Left lung (tissue), 10 donors: Measurements from ENCODE around the gene CH25H. TPM values are rescaled to one million over a fixed set of nuclear protein-coding genes. Genes with fewer than 3 reads are reported as not detected.
"Not testable (repeated sequence)": the region's sequence is repeated elsewhere in the genome, so short reads cannot be mapped to it uniquely, and the experiment has no call there.

Experiments
- ATAC-seq: fragments of 200-7000 bp; cut with Tn5 transposase; one replicate; pipeline ENCODE4 v1.9.1; 2020; ENCODE audit warnings: moderate library complexity
- DNase-seq, 4 donors: peaks; one replicate each; pipeline ENCODE4 v3.0.0-alpha.2; 2013 to 2020
- H3K27ac ChIP-seq, 2 donors: fragments of 200-600 bp; sonication (generic) in 1 of 2; one replicate each; pipeline versions ENCODE4 v1.5.0 to v1.8.0; 2020 to 2021
- H3K27me3 ChIP-seq, 2 donors: fragments of 200-600 bp; sonication (generic) in 1 of 2; one replicate each; pipeline versions ENCODE4 v1.5.0 to v1.8.0; 2020 to 2021
- H3K36me3 ChIP-seq, 2 donors: fragments of 200-600 bp; sonication (generic) in 1 of 2; one replicate each; pipeline versions ENCODE4 v1.5.0 to v1.8.0; 2020 to 2021
- H3K4me1 ChIP-seq, 2 donors: fragments of 200-600 bp; one replicate each; pipeline ENCODE4 v1.8.0; 2021
- H3K4me3 ChIP-seq, 2 donors: fragments of 200-600 bp; sonication (generic) in 1 of 2; one replicate each; pipeline versions ENCODE4 v1.5.0 to v1.8.0; 2020 to 2021; ENCODE audit warnings: mild to moderate bottlenecking in 1 of 2
- H3K9me3 ChIP-seq, 2 donors: fragments of 200-600 bp; sonication (generic) in 1 of 2; one replicate each; pipeline versions ENCODE4 v1.5.0 to v1.8.0; 2020 to 2021
- intact Hi-C, 2 donors: fragments of 100-400 bp; cut with DNase I; formaldehyde crosslinking; loops; one replicate each; pipeline versions ENCODE4 v1.11.2 to v1.14.2; 2022
- polyA plus RNA-seq, 6 donors: library from polyadenylated mRNA; unstranded; fragments of 120-200 nt; gene quantifications; one replicate each; pipeline ENCODE4 v1.2.1, GENCODE V29; 2013; ENCODE audit not compliant: insufficient read length in 6 of 6
- total RNA-seq, 2 donors: library from RNA; stranded (reverse); fragmentation: NEBNext Ultra II Directional; extraction: Animal tissue kit (Norgen Biotek cat#: 25700); gene quantifications; one replicate each; pipeline ENCODE4 v1.2.1, GENCODE V29; 2021
- TF ChIP-seq, protein P1 (sequence below), 2 donors: fragments of 200-600 bp; sonication (generic) in 1 of 2; IDR thresholded peaks; one replicate each; pipeline versions ENCODE4 v1.5.0 to v1.8.0; 2021; ENCODE audit warnings: antibody characterized with exemption in 2 of 2
- donor health status: DM: no; HTN: yes; CAD: no.
- donor health status: DM: no; HTN: no; CAD: no.

CH25H gene
- total and polyA plus RNA-seq, 8 donors: 0.10 to 14.7 (median 0.20) TPM

DNA sequence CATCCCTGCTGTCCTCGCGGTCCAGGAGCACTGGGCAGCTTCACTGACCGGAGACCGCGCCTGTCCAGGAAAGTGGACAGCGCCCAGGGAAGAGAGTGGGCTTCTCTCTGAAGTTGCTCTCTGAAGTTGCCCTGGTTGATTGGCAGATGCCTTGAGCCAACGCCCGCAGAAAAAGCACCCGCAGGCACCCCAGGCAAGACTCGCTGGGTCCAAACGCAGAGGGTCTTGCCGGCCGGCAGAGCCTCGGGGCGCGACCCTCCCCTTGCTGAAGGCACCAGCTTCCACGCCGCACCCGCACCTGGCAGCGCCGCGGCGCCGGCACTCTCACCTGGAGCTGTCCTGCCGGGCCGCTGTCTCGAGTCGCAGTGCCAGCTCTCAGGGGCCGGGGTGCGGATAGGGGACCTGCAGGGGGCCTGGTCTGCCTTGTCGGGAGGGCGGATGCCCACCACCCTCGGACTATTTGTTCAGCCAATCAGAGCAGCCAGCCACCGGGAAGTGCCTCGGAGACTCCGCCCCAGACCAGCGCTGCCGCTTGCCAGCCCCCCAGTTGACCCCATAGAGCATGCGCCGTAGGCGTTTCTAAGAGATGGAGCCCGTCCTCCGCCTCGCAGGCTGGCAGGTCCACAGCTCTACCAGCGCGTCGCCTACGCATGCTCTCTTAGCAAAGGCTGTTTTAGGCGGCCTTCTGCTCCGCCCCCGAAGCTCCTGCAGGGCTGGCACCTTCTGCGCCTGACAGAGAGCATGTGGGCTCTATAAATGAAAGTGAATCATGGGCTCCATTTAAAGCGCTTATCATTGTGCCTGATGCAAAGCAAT, 44.5 kb upstream of the CH25H start, which contains the start of gene LIPA:
Gene LIPA (minus strand): TSS at position 367 of the 816 bp plus-strand sequence. CDS start 4,127 bp downstream, outside the sequence.
- H3K36me3 ChIP-seq: no peaks in the 10 kb centered on the region
- peak; percentile 99 for ATAC-seq
- no peaks in the 10 kb centered on the region for H3K27me3 ChIP-seq
- peak within 1 kb of the TSS; percentile 89 to 96 for H3K4me3 ChIP-seq
- intact Hi-C loops: loop anchor here in 1 of 2 donors (10.0 kb wide), 1 partner anchor 313 kb away; no protein-coding TSS in a partner anchor
- H3K27ac ChIP-seq: peak within 1 kb of the TSS; percentile 57 to 81
- DNase-seq: peak; percentile 93 to 98 (median 96)
- H3K9me3 ChIP-seq: peaks cover 0 to 6% of the 10 kb centered on the region in 2 donors
- TF ChIP-seq, protein P1, sequence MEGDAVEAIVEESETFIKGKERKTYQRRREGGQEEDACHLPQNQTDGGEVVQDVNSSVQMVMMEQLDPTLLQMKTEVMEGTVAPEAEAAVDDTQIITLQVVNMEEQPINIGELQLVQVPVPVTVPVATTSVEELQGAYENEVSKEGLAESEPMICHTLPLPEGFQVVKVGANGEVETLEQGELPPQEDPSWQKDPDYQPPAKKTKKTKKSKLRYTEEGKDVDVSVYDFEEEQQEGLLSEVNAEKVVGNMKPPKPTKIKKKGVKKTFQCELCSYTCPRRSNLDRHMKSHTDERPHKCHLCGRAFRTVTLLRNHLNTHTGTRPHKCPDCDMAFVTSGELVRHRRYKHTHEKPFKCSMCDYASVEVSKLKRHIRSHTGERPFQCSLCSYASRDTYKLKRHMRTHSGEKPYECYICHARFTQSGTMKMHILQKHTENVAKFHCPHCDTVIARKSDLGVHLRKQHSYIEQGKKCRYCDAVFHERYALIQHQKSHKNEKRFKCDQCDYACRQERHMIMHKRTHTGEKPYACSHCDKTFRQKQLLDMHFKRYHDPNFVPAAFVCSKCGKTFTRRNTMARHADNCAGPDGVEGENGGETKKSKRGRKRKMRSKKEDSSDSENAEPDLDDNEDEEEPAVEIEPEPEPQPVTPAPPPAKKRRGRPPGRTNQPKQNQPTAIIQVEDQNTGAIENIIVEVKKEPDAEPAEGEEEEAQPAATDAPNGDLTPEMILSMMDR (IDR thresholded peaks at IDR 0.05): no peak
- H3K4me1 ChIP-seq: peaks cover 6 to 36% of the 10 kb centered on the region in 2 donors

GRCh38 chr10:89250865-89251408, 43.8 kb upstream of the CH25H start:
- Histone ChIP-seq H3K4me1 (peaks cover 6 to 33% of the 10 kb centered on the region in 2 donors), H3K9me3 (peaks cover 0 to 6% of the 10 kb centered on the region in 2 donors), H3K4me3 (peak overlapping the region; percentile 89 to 96), H3K27ac (peak overlapping the region; percentile 57 to 81), H3K36me3 (no peaks in the 10 kb centered on the region), H3K27me3 (no peaks in the 10 kb centered on the region)
- ATAC-seq (no peak), DNase-seq (no peak)
- intact Hi-C loops: loop anchor here in 1 of 2 donors (10.0 kb wide), 1 partner anchor 314 kb away; no protein-coding TSS in a partner anchor
- TF ChIP-seq, protein P1 (IDR thresholded peaks at IDR 0.05): no peak

DNA sequence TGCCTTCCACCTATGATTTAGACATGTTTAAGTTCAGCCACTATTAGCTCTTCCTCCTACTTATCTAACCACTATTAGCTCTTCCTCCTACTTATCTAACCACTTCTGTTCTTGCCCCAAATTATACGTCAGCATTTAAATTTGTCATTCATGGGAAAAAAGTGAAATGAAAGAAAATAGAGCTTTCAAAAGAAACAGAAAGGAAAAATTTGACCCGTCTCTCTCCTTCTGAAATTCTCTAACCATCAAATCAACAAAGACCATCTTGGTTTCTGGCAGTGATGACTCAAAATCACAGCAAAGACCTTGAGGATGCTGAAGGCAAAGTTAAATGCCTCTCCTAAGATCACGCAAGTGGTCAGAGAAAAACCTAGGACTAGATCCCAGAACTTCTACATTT, 41.9 kb upstream of the CH25H start:
- H3K4me1 ChIP-seq: peaks cover 6 to 33% of the 10 kb centered on the region in 2 donors
- no peak for ATAC-seq
- DNase-seq: no peak
- no peaks in the 10 kb centered on the region for H3K36me3 ChIP-seq
- no peaks in the 10 kb centered on the region for H3K27me3 ChIP-seq
- no peak overlapping the region for H3K4me3 ChIP-seq
- peaks cover 0 to 2% of the 10 kb centered on the region in 2 donors for H3K9me3 ChIP-seq
- TF ChIP-seq, protein P1 (IDR thresholded peaks at IDR 0.05): no peak
- H3K27ac ChIP-seq: no peak overlapping the region
- intact Hi-C loops: no loop called here

DNA sequence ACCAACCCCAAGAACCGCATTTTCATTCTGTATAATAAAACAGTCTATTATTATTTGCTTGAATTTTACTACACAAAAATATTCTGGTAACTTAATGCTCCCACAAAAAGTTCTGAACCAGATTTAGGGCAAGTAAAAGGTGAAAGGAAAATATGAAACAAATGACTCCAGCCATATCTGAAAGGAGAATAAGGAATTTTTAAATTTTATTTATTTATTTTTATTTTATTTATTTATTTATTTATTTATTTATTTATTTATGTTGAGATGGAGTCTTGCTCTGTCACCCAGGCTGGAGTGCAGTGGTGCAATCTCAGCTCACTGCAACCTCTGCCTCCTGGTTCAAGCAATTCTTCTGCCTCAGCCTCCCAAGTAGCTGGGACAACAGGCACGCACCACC, 40.5 kb upstream of the CH25H start:
- intact Hi-C loops, H3K36me3 ChIP-seq, DNase-seq, H3K9me3 ChIP-seq, H3K4me3 ChIP-seq, H3K27ac ChIP-seq, H3K27me3 ChIP-seq, ATAC-seq: not testable (repeated sequence)
- peaks cover 6 to 43% of the 10 kb centered on the region in 2 donors for H3K4me1 ChIP-seq

GRCh38 chr10:89245802-89246201, 38.7 kb upstream of the CH25H start:
- ATAC-seq (no peak), DNase-seq (no peak)
- intact Hi-C loops: no loop called here
- Histone ChIP-seq H3K4me3 (no peak overlapping the region), H3K4me1 (peaks cover 2 to 42% of the 10 kb centered on the region in 2 donors), H3K9me3 (no peaks in the 10 kb centered on the region), H3K36me3 (no peaks in the 10 kb centered on the region), H3K27me3 (no peaks in the 10 kb centered on the region), H3K27ac (no peak overlapping the region)
- TF ChIP-seq, protein P1 (IDR thresholded peaks at IDR 0.05): no peak
